ENCODE results near the gene HSD17B11.

DNA sequence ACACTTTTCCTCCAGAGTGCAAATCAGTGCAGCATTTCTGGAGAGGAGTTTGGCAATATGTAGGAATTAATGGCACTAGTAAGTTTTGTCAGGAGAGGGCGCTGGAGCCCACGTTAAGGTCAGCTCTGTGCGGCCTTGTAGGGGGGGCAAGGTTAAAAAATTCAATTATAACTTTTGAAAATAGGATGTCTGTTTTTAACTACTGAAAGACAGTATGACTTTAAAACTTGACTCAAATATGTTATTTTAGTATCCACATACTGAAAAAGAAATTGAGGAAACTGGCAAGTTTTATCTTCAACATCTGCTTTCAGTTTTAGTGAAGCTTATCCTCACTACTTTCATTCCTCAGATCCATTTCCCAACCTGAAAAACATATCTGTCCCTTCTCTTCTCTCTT lies 37.4 kb downstream of the HSD17B11 start:
- TF ChIP-seq, protein P1, sequence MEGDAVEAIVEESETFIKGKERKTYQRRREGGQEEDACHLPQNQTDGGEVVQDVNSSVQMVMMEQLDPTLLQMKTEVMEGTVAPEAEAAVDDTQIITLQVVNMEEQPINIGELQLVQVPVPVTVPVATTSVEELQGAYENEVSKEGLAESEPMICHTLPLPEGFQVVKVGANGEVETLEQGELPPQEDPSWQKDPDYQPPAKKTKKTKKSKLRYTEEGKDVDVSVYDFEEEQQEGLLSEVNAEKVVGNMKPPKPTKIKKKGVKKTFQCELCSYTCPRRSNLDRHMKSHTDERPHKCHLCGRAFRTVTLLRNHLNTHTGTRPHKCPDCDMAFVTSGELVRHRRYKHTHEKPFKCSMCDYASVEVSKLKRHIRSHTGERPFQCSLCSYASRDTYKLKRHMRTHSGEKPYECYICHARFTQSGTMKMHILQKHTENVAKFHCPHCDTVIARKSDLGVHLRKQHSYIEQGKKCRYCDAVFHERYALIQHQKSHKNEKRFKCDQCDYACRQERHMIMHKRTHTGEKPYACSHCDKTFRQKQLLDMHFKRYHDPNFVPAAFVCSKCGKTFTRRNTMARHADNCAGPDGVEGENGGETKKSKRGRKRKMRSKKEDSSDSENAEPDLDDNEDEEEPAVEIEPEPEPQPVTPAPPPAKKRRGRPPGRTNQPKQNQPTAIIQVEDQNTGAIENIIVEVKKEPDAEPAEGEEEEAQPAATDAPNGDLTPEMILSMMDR (IDR thresholded peaks at IDR 0.05; ENCODE audit: low read depth, low read length) = no peak
- no peak for TF ChIP-seq MYC (IDR thresholded peaks at IDR 0.05; ENCODE audit: low read depth, low read length)
